ENCODE results near the gene FSD1L.
A peak's percentile ranks its signal among the peaks of the same experiment; 100 is the strongest.

The FSD1L gene

GRCh38 chr9:105447814-105448812 is at the start of gene FSD1L:
FSD1L (plus strand) TSS chr9:105448034; CDS start chr9:105448221, 187 bp downstream.
- peak; percentile 80 for DNase-seq

GRCh38 chr9:105399117-105399516 is 48.7 kb upstream of the FSD1L start:
- no peak for DNase-seq

- DNase-seq = no peak
Observed at GRCh38 chr9:105401651-105402050, 46.2 kb upstream of the FSD1L start.

DNA sequence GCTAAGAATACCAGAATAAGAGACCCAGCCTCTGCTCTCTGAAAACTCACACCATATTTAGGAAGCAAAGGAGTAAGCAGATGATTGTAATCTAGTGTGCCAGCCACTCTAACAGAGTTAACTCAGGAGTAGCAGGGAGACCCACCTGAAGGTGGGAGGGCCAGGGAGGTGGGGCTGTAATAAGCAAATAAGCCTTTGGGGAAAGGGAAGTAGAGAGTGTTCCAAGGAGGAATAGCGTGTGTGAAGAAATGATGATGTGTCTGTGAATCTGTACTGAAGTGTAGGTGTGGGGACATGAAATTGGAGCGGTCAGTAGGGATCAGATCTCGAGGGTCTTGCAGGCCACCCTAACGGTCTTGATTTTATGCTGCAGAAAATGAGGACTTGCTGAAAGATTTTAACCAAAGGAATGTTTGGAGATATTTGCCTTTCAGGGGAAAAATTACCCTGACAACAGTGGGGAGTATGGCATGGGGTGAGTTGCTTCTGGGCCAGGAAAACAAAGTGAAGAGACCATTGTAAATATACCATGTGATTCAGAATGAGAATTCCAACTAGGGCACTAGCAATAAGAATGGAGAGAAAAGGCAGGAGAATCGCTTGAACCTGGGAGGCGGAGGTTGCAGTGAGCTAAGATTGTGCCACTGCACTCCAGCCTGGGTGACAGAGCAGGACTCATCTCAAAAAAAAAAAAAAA is 44.1 kb upstream of the FSD1L start:
- DNase-seq = no peak

- no peak for DNase-seq
Observed at GRCh38 chr9:105405514-105406131, 42.2 kb upstream of the FSD1L start.

GRCh38 chr9:105406369-105406768 is 41.5 kb upstream of the FSD1L start:
- no peak for DNase-seq

DNA sequence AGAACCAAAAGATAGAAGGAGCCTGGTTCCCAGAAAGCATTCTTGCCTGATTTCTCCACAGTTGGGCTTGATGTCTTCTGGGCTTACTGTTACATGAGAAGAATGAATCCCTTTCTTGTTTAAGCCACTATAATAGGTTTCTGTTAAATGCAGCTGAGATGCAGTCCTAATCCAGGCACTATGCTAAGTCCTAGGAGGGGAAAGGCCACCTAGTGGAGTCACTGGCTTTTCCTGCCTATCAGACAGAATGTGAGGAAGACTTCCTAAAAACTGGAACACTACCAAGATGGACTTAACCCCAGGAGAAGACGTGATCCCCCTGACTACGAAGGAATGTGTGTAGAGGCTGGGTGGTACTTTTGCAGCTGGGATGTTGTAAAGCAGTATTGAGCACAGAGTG is 34.3 kb upstream of the FSD1L start:
- DNase-seq = no peak

DNA sequence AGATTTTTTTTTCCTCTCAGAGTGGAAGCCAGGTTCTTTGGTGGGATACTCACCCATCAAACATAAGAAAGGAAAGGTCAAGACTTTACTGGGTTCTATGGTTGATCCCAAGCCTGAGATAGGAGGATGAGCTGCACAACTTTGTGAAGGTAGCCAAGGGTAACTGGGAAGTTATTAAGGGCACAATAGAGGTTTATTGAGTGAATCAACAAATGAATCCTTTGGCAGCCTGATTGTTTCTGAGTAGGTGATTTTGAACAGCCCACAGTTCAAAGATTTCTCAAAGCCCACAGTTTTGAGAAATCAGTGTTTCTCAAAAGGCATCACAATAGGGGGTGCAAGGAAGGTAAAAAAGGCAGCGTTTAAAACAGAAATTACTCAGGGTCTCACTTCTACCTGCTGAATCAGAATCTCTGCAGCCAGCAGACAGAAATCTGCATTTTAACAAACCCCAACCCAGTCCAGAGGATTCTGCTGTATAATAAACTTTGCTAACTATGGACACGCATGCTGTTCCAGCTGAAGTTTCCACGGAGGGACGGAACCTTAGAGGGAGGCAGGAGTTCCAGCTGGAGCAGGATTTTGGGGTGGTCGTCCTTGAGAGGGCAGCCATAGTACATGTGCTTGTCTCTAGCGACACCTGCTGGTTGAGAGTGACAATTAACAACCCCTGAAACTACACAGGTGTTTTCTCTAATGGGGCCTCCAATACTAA is 32.7 kb upstream of the FSD1L start:
- DNase-seq = peak; percentile 35

DNA sequence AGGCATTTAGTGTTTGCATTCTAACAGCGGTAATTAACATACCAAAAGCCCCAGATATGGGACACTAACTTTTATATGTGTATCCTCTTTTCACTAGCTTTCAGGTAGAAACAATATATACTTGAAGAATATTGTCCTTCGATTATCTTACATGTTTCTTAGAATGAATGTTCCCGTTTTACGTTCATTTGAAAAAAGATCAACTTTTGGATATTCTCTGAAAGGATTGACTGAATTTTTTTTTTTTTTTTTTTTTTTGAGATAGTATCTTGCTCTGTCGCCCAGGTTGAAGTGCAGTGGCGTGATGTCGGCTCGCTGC is 32.2 kb upstream of the FSD1L start:
- no peak for DNase-seq

GRCh38 chr9:105416840-105417239 is 31.0 kb upstream of the FSD1L start:
- DNase-seq = no peak

DNA sequence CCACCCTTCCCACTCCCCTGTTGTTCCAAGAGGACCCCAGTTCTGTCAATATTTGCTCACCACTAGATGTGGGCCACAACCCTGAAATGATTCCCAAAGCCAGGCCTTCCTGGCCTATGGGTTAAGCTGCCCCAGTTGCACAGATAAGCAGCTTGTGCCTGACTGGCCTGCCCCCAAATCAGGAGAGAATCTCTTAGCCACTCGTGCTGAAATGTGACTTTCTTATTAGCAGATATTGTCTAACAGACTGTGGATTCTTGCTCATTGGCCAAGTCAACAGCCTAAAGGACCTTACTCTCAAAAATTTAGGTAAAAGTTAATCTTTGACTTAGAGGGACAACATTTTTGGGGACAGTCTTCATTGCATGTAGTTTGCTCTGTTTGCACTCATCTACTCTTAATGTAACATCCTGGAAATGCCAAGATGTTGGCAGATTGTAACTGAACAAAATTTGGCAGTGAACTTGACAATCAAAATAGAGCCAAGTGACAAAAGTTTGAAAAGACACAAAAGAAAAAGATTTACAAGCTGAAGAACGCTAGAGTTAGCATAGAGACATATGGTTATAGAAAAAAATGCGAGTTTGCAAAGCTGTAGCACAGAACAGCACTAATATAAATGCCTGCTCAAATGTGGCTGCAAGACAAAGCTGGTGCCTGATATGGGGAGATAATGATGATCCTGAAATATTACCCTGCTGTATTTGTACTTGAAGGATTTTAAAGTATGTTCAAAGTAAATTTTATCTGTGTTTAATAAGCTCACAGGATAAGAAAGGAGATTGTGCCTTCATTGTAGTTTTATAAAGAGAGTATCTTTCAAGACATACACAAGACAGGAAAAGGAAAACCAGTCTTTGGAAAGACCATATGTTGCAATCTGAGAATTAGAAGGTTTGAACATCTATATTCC is 29.0 kb upstream of the FSD1L start:
- no peak for DNase-seq

DNA sequence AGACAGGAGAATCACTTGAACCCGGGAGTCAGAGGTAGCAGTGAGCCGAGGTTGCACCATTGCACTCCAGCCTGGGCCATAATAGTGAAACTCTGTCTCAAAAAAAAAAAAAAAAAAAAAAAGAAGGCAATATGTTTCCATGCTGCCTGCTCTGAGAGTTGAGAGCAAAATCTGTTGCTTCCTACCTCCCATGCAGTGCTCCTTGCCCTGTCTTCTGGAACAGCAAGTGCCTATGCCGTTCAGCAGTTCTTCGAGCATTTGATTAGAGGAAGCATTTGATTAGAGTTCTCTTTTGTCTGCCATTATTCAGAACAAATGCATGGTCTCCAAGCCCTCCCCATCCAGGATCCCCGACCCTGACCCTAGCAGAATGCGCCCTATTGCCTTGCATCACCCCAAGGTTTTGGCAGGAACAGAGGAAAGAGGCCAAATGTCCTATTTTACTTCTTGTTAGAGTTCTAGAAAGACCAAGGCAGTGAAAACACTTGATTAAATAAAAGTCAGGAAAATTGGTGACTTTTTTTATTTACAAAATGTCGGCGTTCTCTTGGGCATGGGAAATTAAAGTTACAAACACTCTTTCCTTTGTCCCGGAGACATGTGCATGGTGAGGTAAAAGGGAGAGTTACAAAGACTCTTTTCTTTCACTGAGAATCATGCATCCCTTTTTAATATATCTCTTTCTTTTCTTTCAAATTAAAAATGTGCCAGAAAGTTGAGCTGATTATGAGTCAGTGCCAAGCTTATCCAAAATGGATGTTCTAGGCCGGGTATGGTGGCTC is 27.8 kb upstream of the FSD1L start:
- DNase-seq = no peak

- no peak for DNase-seq
Observed at GRCh38 chr9:105421154-105421553, 26.7 kb upstream of the FSD1L start.

DNA sequence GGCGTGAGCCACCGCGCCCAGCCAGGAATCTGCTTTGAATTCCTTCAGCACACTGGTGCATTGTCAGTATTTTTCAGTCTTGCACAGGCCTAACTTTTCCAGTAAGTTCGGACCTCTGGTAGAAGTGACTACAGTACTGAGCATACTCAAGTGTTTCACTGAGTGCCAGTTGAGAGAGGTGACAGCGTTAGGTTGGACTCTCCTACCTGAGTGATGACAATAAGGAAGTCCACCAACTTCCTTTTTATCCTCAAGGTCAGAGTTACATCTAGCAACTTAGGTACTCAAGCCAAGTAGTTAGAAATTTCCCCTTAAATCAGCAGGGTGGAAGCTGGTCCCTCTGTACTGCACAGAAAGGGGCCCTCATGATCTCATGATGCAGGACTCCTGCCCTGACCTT is 26.0 kb upstream of the FSD1L start:
- no peak for DNase-seq

GRCh38 chr9:105425816-105426433 is 21.9 kb upstream of the FSD1L start:
- no peak for DNase-seq

DNA sequence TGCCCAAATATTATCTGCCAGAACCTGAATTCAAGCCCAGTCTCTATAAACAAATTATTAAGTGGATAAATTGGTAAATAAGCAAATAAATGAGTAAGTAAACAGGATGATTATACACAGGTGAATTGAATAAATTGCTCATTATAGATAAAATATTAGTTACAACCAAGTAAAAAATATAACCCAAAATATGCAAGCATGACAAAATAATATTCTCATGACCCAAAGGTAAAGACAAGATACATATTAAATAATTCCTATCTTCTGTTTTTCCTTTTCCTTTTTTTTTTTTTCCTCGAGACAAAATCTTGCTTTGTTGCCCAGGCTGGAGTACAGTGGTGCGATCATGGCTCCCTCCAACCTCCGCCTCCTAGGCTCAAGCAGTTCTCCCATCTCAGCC is 21.2 kb upstream of the FSD1L start:
- DNase-seq = no peak

DNA sequence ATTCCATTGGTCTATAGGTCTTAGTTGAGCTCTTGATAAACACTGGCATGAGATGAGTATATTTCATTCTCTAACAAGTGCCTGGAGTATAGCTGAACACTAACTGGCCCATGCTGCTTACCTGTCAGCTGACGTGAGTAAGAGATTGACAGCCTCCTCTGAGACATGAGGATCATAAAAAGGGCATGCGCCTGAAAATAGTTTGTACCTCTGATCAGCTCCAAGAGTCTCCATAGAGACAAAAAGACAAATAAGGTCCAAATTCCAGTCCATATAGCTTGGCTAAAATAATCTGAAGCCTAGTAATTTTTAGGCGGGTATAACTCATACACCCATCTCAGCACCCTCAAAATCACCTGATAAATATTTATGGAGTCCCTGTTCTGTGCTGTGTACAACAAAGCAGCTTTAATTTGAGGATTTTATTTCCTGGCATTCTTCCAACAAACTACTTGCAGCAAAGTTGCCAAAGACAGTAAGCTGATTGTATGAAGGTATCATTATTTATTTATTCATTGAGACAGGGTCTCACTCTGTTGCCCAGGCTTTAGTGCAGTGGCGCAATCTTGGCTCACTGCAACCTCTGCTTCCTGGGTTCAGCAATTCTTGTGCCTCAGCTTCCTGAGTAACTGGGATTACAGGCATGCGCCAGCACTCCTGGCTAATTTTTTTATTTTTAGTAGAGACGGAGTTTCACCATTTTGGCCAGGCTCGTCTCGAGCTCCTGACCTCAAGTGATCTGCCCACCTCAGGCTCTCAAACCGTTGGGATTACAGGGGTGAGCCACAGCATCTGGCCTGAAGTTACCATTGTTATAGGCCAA is 16.2 kb upstream of the FSD1L start:
- DNase-seq = no peak

DNA sequence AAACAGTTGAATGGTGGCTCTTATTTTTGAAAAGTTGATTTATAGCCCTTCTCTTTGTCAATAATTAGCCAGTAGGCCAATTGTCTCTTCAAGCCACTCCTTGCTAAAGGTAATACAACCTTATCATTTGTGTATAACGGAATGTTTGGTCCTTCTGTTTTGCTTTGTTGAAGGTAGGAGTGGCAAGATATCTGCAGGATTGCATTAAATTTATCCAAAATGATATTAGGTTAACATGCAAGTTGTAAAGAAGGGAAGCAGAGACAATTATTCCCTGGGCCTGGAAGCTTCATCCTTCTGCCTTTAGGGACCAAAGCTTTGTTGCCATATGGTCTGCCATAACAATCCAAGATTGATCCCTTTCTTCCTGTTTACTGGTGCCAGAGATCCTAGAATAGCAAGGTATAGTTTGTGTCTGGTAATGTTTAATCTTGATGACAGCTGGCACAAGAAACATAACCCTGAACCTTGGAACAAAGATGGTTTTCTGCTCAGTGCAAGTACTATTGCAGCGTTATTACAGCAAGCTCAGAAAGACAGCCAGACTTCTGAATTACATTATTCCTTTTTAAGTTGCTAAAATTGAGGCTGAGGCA is 15.5 kb upstream of the FSD1L start:
- no peak for DNase-seq

DNA sequence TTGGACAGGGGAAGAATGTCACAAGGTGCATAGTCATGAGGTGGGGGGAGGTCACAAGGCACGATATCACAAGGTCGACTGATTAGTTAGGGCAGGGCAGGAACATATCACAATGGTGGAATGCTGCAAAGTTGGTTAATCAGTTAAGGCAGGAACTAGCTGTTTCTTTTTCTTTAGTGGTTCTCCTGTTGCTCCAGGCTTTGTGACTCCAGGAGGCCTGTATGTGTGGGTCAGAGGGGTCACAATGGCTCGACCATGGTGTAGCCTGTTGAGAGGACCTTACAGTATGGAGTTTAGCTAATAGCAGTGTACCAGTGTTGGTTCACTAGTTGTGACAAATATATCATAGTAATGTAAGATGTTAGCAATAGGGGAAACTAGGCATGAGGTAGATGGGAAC is 12.4 kb upstream of the FSD1L start:
- DNase-seq = no peak
